Measurements from ENCODE around the gene SLC6A6.

Gene SLC6A6

GRCh38 chr3:14482271-14482721, 79.9 kb downstream of the SLC6A6 start:
- no peak overlapping the region for H3K9ac ChIP-seq (ENCODE audit: low read length)
- H3K4me2 ChIP-seq (ENCODE audit: low read depth, low read length): no peak overlapping the region
- no peak overlapping the region for H3K4me3 ChIP-seq (ENCODE audit: low read length)
- no peak overlapping the region for H3K27ac ChIP-seq (ENCODE audit: low read length)
- H3F3A ChIP-seq (ENCODE audit: insufficient read depth, low read length): no peaks in the 10 kb centered on the region
- no peaks in the 10 kb centered on the region for H3K36me3 ChIP-seq (replicated peaks; ENCODE audit: insufficient read depth, low read length)
- no peak overlapping the region for H2AFZ ChIP-seq (ENCODE audit: low read length)
- H3K9me2 ChIP-seq (replicated peaks; ENCODE audit: insufficient read depth, low read length): no peaks in the 10 kb centered on the region
- no peak for TF ChIP-seq EZH2 (optimal IDR thresholded peaks at IDR 0.05; ENCODE audit: low read depth, low read length)
- TF ChIP-seq CTCF (IDR thresholded peaks at IDR 0.05; ENCODE audit: low read length): no peak
- TF ChIP-seq EZH2phosphoT487 (IDR thresholded peaks at IDR 0.05; ENCODE audit: low read length): no peak
- H4K20me1 ChIP-seq (ENCODE audit: insufficient read depth, low read length): no peaks in the 10 kb centered on the region
- no peaks in the 10 kb centered on the region for H3K9me3 ChIP-seq (replicated peaks; ENCODE audit: insufficient read depth, low read length)
- peaks cover 16% of the 10 kb centered on the region for H3K4me1 ChIP-seq (ENCODE audit: low read length)
- no peaks in the 10 kb centered on the region for H3K79me2 ChIP-seq (ENCODE audit: low read length)
- no peaks in the 10 kb centered on the region for H3K27me3 ChIP-seq (replicated peaks; ENCODE audit: insufficient read depth, low read length)
- DNase-seq: no peak

DNA sequence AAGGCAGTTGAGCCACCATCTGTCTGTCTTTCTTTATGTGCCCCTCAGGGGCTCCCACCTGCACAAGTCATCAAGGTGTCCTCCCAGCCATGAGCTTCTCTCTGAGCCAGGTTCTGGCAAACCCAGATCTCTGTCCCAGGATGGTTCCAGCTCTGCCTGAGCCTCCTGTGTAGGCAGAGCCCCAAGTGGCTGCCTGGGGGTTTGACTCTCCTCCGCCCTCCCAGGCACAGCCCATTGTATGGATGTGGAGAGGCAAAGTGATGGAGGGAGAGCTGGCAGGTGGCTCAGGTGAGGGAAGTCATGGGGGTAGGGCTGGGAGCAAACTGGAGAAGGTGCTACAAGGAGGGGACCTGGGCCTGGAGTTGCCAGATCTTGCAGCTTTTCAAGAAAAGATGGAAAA, 80.9 kb downstream of the SLC6A6 start:
- Histone ChIP-seq H3K9me3 (replicated peaks; ENCODE audit: insufficient read depth, low read length) (no peaks in the 10 kb centered on the region), H3K4me3 (ENCODE audit: low read length) (no peak overlapping the region), H3K79me2 (ENCODE audit: low read length) (no peaks in the 10 kb centered on the region), H3K9ac (ENCODE audit: low read length) (no peak overlapping the region), H3F3A (ENCODE audit: insufficient read depth, low read length) (no peaks in the 10 kb centered on the region), H3K4me1 (ENCODE audit: low read length) (peaks cover 16% of the 10 kb centered on the region), H3K9me2 (replicated peaks; ENCODE audit: insufficient read depth, low read length) (no peaks in the 10 kb centered on the region), H2AFZ (ENCODE audit: low read length) (no peak overlapping the region), H3K27me3 (replicated peaks; ENCODE audit: insufficient read depth, low read length) (no peaks in the 10 kb centered on the region), H3K36me3 (replicated peaks; ENCODE audit: insufficient read depth, low read length) (no peaks in the 10 kb centered on the region), H3K4me2 (ENCODE audit: low read depth, low read length) (no peak overlapping the region), H3K27ac (ENCODE audit: low read length) (no peak overlapping the region), H4K20me1 (ENCODE audit: insufficient read depth, low read length) (no peaks in the 10 kb centered on the region)
- DNase-seq: no peak
- TF ChIP-seq EZH2 (optimal IDR thresholded peaks at IDR 0.05; ENCODE audit: low read depth, low read length): no peak
- TF ChIP-seq EZH2phosphoT487 (IDR thresholded peaks at IDR 0.05; ENCODE audit: low read length): no peak

DNA sequence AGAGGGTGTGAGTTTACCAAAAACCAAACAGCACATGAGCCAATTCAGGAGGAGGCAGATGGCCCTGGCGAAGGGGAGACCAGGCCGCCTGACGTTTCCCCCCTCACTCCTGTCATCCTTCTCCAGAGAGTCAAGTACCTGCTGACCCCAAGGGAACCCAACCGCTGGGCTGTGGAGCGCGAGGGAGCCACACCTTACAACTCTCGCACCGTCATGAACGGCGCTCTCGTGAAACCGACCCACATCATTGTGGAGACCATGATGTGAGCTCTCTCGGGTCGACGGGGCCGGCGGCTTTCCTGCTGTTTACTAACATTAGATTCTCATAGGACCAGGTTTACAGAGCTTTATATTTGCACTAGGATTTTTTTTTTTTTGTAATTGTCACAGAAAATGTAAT, 82.3 kb downstream of the SLC6A6 start:
- no peak for DNase-seq
- Histone ChIP-seq H3K27me3 (replicated peaks; ENCODE audit: insufficient read depth, low read length) (no peaks in the 10 kb centered on the region), H3K4me1 (ENCODE audit: low read length) (peaks cover 16% of the 10 kb centered on the region), H3K79me2 (ENCODE audit: low read length) (no peaks in the 10 kb centered on the region), H3K9ac (ENCODE audit: low read length) (no peak overlapping the region), H3K4me2 (ENCODE audit: low read depth, low read length) (no peak overlapping the region), H2AFZ (ENCODE audit: low read length) (no peak overlapping the region), H4K20me1 (ENCODE audit: insufficient read depth, low read length) (no peaks in the 10 kb centered on the region), H3K36me3 (replicated peaks; ENCODE audit: insufficient read depth, low read length) (no peaks in the 10 kb centered on the region), H3K9me3 (replicated peaks; ENCODE audit: insufficient read depth, low read length) (no peaks in the 10 kb centered on the region), H3F3A (ENCODE audit: insufficient read depth, low read length) (no peaks in the 10 kb centered on the region), H3K27ac (ENCODE audit: low read length) (no peak overlapping the region), H3K9me2 (replicated peaks; ENCODE audit: insufficient read depth, low read length) (no peaks in the 10 kb centered on the region), H3K4me3 (ENCODE audit: low read length) (no peak overlapping the region)
- TF ChIP-seq EZH2 (optimal IDR thresholded peaks at IDR 0.05; ENCODE audit: low read depth, low read length) (no peak), CTCF (IDR thresholded peaks at IDR 0.05; ENCODE audit: low read length) (no peak), EZH2phosphoT487 (IDR thresholded peaks at IDR 0.05; ENCODE audit: low read length) (no peak)

GRCh38 chr3:14485981-14486380, 83.6 kb downstream of the SLC6A6 start:
- peak overlapping the region; percentile 8; the same call in 1 of the 2 replicates for H3K9ac ChIP-seq (ENCODE audit: low read length)

More at GRCh38 chr3:14485981-14486380, 83.6 kb downstream of the SLC6A6 start:
- H2AFZ ChIP-seq (ENCODE audit: low read length): no peak overlapping the region
- peaks cover 16% of the 10 kb centered on the region for H3K4me1 ChIP-seq (ENCODE audit: low read length)
- no peaks in the 10 kb centered on the region for H3F3A ChIP-seq (ENCODE audit: insufficient read depth, low read length)
- H3K4me2 ChIP-seq (ENCODE audit: low read depth, low read length): peak overlapping the region; percentile 53; the same call in 1 of the 2 replicates
- H3K9me3 ChIP-seq (replicated peaks; ENCODE audit: insufficient read depth, low read length): no peaks in the 10 kb centered on the region
- H3K27me3 ChIP-seq (replicated peaks; ENCODE audit: insufficient read depth, low read length): no peaks in the 10 kb centered on the region
- no peaks in the 10 kb centered on the region for H3K79me2 ChIP-seq (ENCODE audit: low read length)
- H3K27ac ChIP-seq (ENCODE audit: low read length): peak overlapping the region; percentile 65; the same call in 1 of the 2 replicates
- TF ChIP-seq EZH2 (optimal IDR thresholded peaks at IDR 0.05; ENCODE audit: low read depth, low read length) (no peak), EZH2phosphoT487 (IDR thresholded peaks at IDR 0.05; ENCODE audit: low read length) (no peak), CTCF (IDR thresholded peaks at IDR 0.05; ENCODE audit: low read length) (no peak)
- H3K36me3 ChIP-seq (replicated peaks; ENCODE audit: insufficient read depth, low read length): no peaks in the 10 kb centered on the region
- DNase-seq: no peak
- no peak overlapping the region for H3K4me3 ChIP-seq (ENCODE audit: low read length)
- no peaks in the 10 kb centered on the region for H4K20me1 ChIP-seq (ENCODE audit: insufficient read depth, low read length)
- no peaks in the 10 kb centered on the region for H3K9me2 ChIP-seq (replicated peaks; ENCODE audit: insufficient read depth, low read length)
